Right atrium auricular region (tissue), 2 donors: ENCODE data around the gene MST1. TPM values are rescaled to one million over a fixed set of nuclear protein-coding genes. Genes with fewer than 3 reads are reported as not detected.

Experiments used
- DNase-seq: peaks from one replicate; pipeline ENCODE4 v3.0.0-alpha.2; 2019; ENCODE audit warnings: low spot score
- H3K27ac ChIP-seq, 2 donors: fragments of 200-600 bp; sonication (generic); 1 replicate in 1 of 2; 2 replicates in 1 of 2; pipeline ENCODE4 v1.5.1; 2016 to 2019
- H3K27me3 ChIP-seq, 2 donors: fragments of 200-600 bp; sonication (generic); one replicate each; pipeline versions ENCODE4 v1.5.1 to v1.6.0; 2017 to 2019
- H3K36me3 ChIP-seq: fragments of 200-600 bp; sonication (generic); one replicate; pipeline ENCODE4 v1.5.1; 2016
- H3K4me1 ChIP-seq, 2 donors: fragments of 200-600 bp; sonication (generic); one replicate each; pipeline versions ENCODE4 v1.5.1 to v1.6.0; 2017 to 2019
- H3K4me3 ChIP-seq, 2 donors: fragments of 200-600 bp; sonication (generic); 1 replicate in 1 of 2; 2 replicates in 1 of 2; pipeline ENCODE4 v1.5.1; 2017 to 2019; ENCODE audit warnings: mild to moderate bottlenecking in 1 of 2, moderate library complexity in 1 of 2
- H3K9me3 ChIP-seq, 2 donors: fragments of 200-600 bp; sonication (generic); one replicate each; pipeline ENCODE4 v1.5.1; 2019
- CTCF ChIP-seq, 2 donors: fragments of 200-600 bp; sonication (generic); IDR thresholded peaks; one replicate each; pipeline ENCODE4 v1.5.1; 2019; ENCODE audit warnings: antibody characterized with exemption in 2 of 2
- total RNA-seq, 2 donors: library from RNA; depleted of rRNA; stranded (reverse); fragments of >200 nt; gene quantifications; one replicate each; pipeline ENCODE4 v1.1.0, GENCODE V29; 2016

Gene MST1
- total RNA-seq, 2 donors from 2014 or later = 3.9 to 8.0 TPM

- Histone ChIP-seq H3K27me3 (no peaks in the 10 kb centered on the region), H3K4me3 (no peak overlapping the region), H3K9me3 (no peaks in the 10 kb centered on the region), H3K27ac (no peak overlapping the region), H3K4me1 (no peaks in the 10 kb centered on the region), H3K36me3 (no peaks in the 10 kb centered on the region)
- no peak for DNase-seq
- TF ChIP-seq CTCF (IDR thresholded peaks at IDR 0.05) = no peak
Observed at GRCh38 chr3:49664300-49664699, 25.0 kb downstream of the MST1 start.

GRCh38 chr3:49663831-49664230, 25.4 kb downstream of the MST1 start:
- Histone ChIP-seq H3K27me3 (no peaks in the 10 kb centered on the region), H3K4me1 (no peaks in the 10 kb centered on the region), H3K27ac (no peak overlapping the region), H3K9me3 (no peaks in the 10 kb centered on the region), H3K36me3 (no peaks in the 10 kb centered on the region), H3K4me3 (no peak overlapping the region)
- no peak for TF ChIP-seq CTCF (IDR thresholded peaks at IDR 0.05)
- DNase-seq = no peak

GRCh38 chr3:49662720-49663413, 26.4 kb downstream of the MST1 start:
- Histone ChIP-seq H3K36me3 (no peaks in the 10 kb centered on the region), H3K27me3 (no peaks in the 10 kb centered on the region), H3K4me1 (no peaks in the 10 kb centered on the region), H3K4me3 (no peak overlapping the region), H3K27ac (no peak overlapping the region), H3K9me3 (no peaks in the 10 kb centered on the region)
- TF ChIP-seq CTCF (IDR thresholded peaks at IDR 0.05) = no peak
- DNase-seq = no peak

GRCh38 chr3:49662021-49662420, 27.3 kb downstream of the MST1 start:
- no peaks in the 10 kb centered on the region for H3K36me3 ChIP-seq
- no peaks in the 10 kb centered on the region for H3K4me1 ChIP-seq
- no peaks in the 10 kb centered on the region for H3K27me3 ChIP-seq
- H3K4me3 ChIP-seq = no peak overlapping the region
- DNase-seq = no peak
- H3K9me3 ChIP-seq = no peaks in the 10 kb centered on the region
- no peak overlapping the region for H3K27ac ChIP-seq
- TF ChIP-seq CTCF (IDR thresholded peaks at IDR 0.05) = no peak

- no peak for TF ChIP-seq CTCF (IDR thresholded peaks at IDR 0.05)
- no peak for DNase-seq
- no peaks in the 10 kb centered on the region for H3K27me3 ChIP-seq
- H3K4me3 ChIP-seq = no peak overlapping the region
- no peaks in the 10 kb centered on the region for H3K9me3 ChIP-seq
- H3K4me1 ChIP-seq = no peaks in the 10 kb centered on the region
- no peak overlapping the region for H3K27ac ChIP-seq
- H3K36me3 ChIP-seq = no peaks in the 10 kb centered on the region
Observed at GRCh38 chr3:49661281-49661680, 28.0 kb downstream of the MST1 start.

GRCh38 chr3:49659756-49660155, 29.5 kb downstream of the MST1 start:
- no peaks in the 10 kb centered on the region for H3K4me1 ChIP-seq
- H3K4me3 ChIP-seq = no peak overlapping the region
- no peaks in the 10 kb centered on the region for H3K27me3 ChIP-seq
- H3K9me3 ChIP-seq = no peaks in the 10 kb centered on the region
- no peak for DNase-seq
- no peak overlapping the region for H3K27ac ChIP-seq
- TF ChIP-seq CTCF (IDR thresholded peaks at IDR 0.05) = no peak
- H3K36me3 ChIP-seq = no peaks in the 10 kb centered on the region
